Activated CD8-positive, alpha-beta memory T cell treated with anti-CD3 and anti-CD28 coated beads for 4 hours (primary cell): ENCODE results near the gene PTGER1.
A peak's percentile ranks its signal among the peaks of the same experiment; 100 is the strongest.
"Not testable (repeated sequence)": the region's sequence is repeated elsewhere in the genome, so short reads cannot be mapped to it uniquely, and the experiment has no call there.

ENCODE experiments used
- DNase-seq, 2 donors: peaks; one replicate each; pipeline ENCODE4 v3.0.0-alpha.2; 2020; ENCODE audit warnings: low read depth in 2 of 2

The PTGER1 gene, protein sequence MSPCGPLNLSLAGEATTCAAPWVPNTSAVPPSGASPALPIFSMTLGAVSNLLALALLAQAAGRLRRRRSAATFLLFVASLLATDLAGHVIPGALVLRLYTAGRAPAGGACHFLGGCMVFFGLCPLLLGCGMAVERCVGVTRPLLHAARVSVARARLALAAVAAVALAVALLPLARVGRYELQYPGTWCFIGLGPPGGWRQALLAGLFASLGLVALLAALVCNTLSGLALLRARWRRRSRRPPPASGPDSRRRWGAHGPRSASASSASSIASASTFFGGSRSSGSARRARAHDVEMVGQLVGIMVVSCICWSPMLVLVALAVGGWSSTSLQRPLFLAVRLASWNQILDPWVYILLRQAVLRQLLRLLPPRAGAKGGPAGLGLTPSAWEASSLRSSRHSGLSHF

DNA sequence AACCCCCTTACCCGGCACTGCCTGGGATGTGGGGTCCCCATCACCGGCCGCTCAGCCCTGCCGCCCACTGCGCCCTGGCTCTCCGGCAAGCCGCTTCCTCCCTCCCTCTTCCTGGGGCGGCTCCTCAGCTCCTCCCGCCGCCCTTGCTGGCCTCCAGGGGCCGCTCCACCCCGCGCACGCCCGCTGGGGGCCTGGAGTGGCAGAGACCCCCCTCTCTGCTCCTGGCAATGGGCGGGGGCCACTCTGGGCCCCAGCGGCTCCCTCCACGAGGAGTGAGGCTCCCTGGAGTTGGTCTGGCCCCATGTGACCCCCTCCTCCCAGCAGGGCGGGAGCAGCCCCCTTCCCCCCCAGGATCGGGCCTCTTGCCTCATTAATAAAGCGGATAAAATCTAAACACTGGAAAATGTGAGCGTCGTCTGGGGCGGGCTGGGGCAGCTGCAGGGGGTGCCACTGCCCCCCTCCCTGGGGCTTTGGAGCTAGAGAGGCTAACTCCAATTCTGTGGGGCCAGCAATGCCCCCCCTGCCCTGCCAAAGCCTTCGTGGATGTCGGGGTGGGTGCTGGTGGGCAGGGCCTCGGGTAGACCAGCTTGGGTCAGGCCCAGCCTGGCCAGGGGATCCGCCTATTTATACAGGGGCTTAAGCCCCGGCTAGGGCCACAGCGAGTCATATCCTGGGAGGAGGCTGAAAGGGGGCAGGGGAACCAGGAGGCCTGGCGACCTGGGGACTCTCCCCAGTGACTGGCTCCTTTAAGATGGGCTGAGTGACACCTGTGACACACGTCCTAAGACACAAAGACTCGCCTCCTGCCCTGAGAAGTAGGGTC lies at the start of gene PTGER1:
PTGER1 (minus strand) TSS at position 104 of the 823 bp plus-strand sequence. CDS start 1,034 bp downstream, outside the sequence.
- DNase-seq: no peak

DNA sequence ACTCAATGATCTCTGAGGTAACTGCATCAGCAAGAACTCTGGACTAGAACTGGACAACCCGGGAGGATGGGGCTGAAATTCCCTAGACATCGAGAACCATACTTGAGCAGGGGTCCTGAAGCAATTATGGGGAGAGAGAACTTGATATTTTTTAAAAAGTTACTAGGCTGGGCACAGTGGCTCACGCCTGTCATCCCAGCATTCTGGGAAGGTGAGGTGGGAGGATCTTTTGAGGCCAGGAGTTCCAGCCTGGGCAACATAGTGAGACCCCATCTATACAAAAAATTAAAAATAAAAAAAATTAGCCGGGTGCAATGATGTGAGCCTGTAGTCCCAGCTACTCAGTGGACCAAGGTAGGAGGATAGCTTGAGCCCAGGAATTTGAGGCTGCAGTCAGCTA lies 45.4 kb upstream of the PTGER1 start:
- no peak for DNase-seq

DNA sequence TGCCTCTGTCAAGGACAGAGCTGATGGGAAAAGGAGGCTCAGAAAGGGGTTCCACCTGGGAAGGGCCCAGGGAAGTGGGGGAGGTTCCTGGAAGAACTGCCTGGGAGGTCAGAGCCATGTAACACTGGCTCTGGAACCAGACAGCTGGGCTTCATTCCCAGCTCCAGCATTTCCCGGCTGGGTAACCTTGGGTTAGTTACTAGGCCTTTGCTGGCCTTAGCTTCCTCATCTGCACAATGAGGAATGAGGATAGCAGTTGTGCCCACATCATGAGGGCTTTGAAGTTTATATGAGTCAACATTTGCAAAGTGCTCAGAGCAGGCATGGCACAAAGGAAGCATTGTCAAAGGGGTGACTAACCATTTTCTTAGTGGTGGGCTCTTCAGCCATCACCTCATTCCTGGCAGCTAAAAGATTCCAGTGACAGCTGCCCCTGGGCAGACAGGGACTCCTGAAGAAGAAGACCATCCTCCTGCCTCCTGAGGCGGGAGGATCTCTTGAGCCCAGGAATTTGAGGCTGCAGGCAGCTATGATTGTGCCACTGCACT lies 44.8 kb upstream of the PTGER1 start:
- DNase-seq: no peak

DNA sequence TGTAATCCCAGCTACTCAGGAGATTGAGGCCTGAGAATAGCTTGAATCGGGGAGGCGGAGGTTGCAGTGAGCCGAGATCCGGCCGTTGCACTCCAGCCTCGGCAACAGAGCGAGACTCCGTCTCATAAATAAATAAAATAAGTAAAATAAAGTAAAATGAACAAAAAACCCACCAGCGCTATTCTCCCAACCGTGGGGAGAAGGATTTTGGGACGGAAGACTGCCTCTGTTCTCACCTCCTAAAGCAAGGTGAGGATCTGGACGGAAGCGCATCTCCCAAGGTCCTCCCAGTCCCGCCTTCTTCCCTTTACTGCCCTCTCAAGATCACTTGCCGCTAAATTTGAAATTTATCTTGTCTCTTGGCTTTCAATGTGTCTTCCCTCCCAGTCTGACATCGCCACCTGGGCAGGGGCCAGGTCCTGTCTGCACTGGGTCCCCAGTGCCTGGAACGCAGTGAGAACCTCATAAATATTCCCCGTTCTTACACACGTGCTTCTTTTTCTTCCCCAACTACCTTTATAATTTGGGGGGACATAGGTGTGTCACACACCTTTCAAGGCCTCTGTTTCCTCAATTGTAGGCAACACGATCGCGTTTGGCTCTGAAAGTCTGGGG lies 44.2 kb upstream of the PTGER1 start:
- no peak for DNase-seq

DNA sequence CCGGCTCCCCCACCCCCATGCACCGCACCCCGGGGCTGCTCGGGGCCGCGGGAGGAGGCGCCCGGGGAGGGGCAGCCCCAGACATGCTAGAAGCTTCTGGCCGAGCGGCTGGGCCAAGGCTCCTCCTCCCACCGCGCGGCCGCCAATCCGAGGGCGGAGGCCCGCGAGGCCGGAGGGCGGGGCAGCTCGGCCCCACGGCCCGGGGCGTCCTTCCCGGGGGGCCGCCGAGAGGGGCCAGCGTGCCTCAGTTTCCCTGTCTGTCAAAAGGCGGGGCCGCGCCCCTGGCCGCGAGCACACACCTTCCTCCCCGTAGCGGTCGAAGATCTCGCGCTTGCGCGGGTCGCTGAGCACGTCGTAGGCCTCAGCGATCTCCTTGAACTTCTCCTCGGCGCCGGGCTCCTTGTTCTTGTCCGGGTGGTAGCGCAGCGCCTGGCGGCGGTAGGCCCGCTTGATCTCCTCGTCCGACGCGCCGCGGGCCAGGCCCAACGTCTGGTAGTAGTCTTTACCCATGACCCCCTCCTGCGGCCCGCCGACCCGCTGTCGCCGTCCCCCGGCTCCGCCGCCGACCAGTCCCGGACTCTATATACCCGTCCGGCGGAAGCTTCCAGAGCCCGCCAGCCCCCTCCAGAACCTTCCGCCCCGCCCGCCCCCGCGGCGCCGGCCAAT lies 42.8 kb upstream of the PTGER1 start, which contains the start of gene DNAJB1:
DNAJB1 (minus strand) TSS at position 558 of the 666 bp plus-strand sequence; CDS start at position 510, 48 bp downstream.
- peak; percentile 34 to 44 for DNase-seq

DNA sequence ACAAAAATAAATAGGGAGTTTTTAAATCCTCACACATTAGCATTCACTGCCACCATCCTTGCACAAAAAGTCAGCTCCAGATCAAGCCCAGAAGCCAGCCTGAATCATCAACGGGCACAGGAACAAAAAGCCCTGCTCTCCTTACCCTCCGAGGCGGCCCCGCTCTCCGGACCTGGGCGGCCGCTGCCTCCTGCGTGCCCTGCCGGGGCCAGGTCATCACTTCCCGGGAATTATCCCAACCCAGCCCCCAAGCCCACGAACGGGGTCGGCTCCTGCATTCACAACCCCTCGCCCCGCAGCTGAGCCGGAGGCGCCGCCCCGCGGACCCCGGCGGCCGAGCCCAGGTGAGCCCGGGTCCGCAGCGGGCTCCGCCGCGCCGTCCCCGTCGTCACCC lies 42.3 kb upstream of the PTGER1 start:
- no peak for DNase-seq

DNA sequence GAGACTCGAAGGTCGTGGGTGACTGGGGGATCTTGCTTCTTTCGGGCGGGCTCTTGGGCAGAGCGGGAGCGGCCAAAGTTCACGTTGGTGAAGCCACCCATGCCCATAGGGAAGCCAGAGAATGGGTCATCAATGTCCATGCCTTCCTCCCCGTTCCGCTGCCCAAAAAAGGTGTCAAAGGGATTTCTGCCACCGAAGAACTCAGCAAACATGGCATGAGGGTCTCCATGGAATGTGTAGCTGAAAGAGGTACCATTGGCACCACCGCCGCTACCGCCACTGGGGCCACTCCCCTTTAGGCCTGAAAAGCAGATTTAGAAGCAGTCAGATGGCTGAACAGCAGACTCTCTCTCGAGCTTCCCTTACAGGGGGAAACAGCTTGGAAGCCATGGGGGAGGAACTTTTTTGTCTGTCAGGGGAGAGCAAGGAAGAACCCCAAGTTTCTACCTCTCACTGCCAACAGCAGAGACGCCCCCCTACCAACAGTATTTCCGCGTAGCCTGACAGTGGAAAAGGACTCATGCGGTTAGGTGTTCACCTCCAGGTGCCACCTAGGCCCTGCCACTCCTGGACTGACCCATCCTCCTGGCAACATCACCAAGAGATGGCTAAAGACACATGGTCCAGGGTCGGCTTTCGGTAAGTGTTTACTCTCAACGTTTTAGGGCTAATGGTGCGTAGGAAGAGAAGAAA lies 41.7 kb upstream of the PTGER1 start:
- DNase-seq: no peak

DNA sequence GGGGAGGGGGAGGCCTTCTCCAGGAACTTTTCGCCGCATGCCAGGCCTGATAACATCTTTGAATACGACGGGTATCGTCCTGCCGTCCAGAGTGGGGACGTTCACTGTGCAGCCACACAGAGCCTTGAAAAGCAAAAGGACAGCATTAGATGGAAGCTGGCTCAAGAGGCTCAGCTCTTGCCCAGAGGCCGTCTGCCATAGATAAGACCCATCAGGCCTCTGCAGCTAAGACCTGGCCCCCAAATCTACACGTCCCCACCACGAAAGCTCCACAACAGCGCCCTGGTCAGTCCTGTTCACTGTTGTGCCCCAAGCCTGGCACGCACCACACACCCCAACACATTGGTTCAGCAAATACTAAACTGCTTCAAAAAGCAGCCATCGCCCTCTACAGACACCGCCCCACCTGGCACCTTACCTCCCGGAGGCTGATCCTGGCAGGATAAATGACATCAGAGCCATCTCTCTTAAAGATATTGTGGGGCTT lies 40.9 kb upstream of the PTGER1 start:
- DNase-seq: no peak

DNA sequence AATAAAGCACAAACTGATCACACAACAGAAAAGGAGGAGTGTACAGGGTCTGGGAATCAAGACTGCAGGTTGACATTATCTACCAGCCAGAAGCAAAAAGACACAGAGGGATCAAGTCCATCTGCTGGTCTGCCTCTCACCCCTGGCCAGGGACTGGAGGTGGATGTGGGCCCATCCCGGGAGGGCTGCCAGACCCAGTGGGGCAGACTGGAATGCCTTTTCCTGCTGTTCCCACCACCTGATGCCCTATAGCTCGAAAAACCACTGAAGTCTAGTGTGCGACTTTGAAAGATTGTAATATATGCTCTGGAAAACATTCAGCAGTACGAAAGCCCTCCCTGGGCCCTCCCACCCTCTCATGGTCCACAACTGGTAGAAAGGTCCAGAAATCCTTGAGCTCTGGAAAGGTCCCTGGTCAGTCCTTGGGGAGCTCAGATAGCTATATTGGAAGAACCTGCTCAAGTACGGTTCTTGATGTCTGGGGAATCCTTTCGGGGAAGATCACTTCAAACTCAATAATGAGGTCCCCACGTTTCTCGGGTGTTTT lies 40.4 kb upstream of the PTGER1 start:
- DNase-seq: no peak

DNA sequence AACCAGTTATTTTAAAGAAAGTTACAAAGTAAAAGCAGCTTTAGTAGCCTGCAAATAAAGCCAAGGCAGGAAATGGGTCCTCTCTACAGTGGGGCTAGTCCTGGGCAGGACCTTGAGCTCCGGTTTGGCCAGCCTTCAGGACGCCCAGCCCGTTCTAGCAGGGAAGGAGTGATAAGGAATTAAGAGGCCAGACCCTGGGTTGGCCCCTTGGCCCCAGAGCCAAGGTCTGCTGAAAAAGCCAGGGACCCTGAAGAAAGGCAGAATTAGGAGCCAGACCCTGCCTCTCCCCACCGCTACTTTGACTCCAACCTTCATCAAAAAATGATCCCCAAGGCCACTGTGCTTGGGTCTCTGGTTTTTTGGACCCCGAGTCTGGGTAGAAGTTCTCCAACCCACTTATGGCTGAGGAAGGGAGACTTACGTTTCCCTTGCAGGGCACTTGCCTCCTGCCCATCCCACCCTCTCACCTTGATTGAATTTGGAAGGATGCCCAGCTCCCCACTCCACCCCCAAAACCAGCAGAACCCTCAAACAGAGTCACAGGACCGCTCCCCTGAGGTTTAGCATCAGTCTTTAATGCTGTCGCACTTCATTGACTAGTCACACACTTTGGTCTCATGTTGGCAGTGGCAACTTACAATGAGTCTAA lies 39.2 kb upstream of the PTGER1 start:
- no peak for DNase-seq

DNA sequence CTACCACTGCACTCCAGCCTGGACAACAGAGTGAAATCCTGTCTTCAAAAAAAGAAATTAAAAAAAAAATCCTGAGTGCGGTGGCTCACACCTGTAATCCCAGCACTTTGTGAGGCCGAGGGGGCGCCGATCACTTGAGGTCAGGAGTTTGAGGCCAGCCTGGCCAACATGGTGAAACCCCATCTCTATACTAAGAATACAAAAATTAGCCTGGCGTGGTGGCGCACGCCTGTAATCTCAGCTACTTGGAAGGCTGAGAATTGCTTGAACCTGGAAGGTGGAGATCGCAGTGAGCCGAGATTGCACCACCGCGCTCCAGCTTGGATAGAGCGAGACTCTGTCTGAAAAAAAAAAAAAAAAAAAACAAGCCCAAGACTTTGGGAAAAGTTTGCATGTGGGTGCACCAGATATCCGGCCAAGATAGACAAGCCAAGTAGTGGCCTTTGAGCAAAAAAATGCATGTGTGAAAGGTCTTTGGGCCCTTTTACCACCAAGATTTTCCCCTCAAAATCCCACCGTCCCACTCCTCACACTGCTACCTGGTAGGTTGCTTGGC lies 37.3 kb upstream of the PTGER1 start:
- no peak for DNase-seq

DNA sequence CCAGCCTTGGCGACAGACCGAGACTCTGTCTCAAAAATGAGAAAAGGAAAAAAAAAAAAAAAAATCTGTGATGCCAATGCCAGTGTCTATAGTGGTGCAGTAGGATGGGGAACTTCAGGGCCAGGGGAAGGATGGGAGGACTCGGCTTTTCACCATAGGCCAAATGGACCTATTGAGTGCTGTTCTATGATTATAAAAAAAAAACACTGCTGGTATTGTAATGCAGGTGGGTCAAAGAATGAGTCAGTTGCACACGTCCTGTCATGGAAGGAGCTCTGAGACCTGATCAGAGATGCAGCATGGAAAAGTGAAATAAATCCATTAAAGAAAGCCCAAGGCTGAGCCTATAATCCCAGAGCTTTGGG lies 36.1 kb upstream of the PTGER1 start:
- DNase-seq: no peak

DNA sequence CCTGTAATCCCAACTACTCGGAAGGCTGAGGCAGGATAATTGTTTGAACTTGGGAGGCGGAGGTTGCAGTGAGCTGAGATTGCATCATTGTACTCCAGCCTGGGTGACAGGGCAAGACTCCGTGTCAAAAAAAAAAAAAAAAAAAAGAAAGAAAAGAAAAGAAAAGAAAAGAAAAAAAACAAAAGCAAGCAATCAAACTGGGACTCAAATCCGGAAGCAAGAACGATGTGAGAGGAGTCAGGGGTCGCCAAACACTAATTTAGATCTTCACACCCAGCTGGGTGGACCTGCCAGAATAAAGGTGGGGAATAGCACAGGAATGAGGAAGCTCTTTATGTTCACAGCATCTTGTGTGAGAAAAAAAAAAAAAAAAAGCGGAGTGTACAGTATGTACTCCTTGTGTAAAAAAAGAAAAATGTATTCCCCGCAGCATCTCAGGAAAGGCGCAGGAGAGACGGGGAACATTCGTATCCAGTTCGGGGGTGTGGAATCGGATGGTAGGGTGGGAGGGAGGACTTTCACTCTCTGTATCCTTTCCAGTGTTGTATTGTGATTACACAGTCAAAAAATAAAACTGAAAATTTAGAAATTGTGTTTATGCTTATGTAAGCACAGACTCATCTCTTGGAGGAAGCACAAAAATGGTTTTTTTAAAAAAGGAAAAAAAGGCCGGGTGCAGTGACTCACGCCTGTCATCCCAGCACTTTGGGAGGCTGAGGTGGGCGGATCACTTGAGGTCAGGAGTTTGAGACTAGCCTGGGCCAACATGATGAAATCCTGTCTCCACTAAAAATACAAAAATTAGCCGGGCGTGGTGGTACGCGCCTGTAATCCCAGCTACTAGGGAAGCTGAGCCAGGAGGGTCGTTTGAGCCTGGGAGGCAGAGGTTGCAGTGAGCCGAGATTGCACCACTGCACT lies 35.4 kb upstream of the PTGER1 start:
- DNase-seq: no peak

DNA sequence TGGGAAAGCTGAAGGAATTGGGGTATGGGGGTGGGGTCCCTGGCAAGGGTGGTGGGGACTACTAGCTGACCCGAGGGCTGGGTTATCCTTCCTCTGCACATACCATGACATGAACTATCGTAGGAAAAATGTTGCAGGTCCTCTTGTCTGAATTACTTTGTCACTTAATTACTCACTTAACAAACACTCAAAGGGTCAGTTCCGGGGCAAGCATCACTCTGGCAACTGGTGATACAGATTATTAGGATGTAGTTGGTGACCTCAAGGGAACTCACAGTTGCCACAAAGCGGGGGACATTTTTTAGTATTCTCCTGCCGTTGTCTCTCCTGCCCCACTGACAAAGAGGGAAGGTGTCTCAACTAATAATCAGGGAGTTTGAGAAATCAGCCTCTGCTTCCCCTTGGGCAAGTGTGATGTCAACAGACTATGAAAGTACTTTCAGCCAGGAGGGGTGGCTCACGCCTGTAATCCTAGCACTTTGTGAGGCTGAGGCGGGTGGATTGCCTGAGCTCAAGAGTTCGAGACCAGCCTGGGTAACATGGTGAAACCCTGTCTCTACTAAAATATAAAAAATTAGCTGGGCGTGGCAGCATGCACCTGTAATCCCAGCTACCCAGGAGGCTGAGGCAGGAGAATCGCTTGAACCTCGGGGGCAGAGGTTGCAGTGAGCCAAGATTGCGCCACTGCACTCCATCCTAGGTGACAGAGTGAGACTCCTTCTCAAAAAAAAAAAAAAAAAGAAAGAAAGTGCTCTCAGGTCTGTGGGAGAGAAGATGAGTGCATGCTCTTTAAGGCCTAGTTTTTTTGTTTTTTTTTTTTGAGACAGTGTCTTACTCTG lies 32.8 kb upstream of the PTGER1 start:
- DNase-seq: no peak

DNA sequence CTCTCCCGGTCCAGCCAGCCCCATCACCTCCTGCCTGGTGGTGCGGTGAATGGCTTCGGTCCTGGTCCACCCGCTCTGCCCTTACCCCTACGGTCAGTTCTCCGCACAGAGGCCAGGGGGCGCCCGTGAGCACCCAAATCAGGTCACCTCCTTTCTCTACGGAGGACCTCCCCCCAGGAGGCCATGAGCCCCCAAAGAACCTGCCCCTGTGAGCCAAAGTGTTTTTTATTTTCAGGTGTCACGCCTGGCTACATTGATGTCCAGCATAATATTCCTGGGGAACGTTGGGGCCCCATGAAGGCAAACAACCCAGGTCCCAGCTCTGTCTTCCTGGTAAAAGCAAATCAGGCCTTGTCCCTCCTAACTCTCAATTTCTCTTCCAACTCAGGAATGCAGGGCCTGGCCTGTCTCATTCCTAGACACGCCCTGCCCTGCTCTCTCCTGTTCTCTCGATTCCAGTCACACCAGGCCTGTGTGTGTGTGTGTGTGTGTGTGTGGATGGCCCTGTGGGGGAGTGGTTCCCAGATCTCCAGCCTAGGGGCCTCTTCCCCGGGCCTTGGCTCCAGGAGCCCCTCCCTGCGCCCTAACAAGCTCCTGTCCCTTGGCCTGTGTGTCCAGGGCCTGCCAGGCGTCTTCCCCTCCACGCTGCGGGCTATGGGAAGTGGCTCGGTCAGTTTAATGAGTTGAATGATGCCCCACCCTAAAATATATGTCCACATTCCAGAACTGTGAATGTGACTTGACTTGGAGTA lies 30.5 kb upstream of the PTGER1 start:
- no peak for DNase-seq

DNA sequence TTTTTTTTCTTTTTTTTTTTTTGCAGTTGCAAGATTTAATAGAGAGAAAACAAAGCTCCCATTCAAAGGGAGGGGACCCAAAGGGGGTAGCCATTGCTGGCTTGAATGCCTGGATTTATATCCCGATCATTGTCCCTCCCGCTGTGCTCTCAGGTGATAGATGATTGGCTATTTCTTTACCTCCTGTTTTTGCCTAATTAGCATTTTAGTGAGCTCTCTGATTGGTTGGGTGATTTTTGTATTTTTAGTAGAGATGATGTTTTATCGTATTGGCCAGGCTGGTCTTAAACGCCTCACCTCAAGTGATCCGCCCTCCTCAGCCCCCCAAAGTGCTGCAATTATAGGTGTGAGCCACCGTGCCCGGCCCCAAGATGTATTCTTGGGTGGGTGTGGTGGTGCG lies 29.4 kb upstream of the PTGER1 start:
- not testable (repeated sequence) for DNase-seq

DNA sequence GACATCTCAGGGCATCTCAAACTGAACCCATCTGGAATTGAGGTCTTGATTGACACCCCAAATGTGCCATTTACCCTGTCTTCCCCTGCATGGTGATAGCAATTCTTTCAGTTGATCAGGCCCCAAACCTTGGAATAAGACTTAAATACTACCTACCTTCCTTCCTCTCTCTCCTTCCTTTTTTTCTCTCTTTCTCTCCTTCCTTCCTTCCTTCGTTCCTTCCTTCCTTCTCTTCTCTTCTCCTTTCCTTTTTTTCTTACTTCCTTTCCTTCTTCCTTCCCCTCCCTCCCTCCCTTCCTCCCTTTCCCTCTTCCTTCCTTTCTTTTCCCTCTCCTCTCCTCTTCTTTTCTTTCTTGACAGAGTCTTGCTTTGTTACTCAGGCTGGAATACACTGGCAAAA lies 28.1 kb upstream of the PTGER1 start:
- no peak for DNase-seq
